ENCODE results near the gene GPR157.
A peak's percentile ranks its signal among the peaks of the same experiment; 100 is the strongest.

GPR157 gene

DNA sequence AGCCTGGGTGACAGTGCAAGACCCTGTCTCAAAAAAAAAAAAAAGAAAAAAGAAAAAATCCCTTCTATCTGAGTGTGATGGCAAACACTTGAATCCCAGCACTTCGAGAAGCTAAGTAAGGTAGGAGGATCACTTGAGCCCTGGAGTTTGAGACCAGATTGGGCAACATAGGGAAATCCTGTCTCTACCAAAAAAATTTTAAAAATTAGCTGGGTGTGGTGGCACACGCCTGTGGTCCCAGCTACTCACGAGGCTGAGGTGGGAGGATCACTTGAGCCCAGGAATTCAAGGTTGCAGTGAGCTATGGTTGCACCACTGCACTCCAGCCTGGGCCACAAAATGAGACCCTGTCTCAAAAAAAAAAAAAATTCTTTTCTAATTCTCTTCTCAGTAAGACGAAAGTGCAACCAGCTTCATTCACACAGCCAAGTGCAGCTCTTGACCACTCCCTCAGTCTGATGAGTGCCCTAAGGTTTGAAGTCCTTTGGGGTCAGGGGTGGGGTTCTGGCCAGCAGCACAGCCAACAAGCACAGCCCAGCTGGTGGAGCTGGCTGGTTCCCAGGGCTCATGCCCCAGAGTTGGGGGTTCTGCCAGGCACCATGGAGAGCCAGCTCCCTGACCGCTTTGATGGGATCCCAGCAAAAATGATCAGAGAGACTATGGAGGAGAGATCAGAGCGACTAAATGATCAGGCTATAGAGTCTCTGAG is 67.5 kb downstream of the GPR157 start:
- Histone ChIP-seq H3K4me3 (ENCODE audit: low read depth, low read length) (no peak overlapping the region), H3K27ac (ENCODE audit: low read depth, low read length) (peak overlapping the region; percentile 19; the same call in 1 of the 2 replicates), H3K79me2 (ENCODE audit: control insufficient read depth, insufficient read depth, low read length, unreplicated experiment) (no peaks in the 10 kb centered on the region), H3K36me3 (ENCODE audit: insufficient read depth, low read length) (no peaks in the 10 kb centered on the region), H3K4me1 (ENCODE audit: control insufficient read depth, insufficient read depth, low read length, unreplicated experiment) (peaks cover 29% of the 10 kb centered on the region), H2AFZ (ENCODE audit: low read length, unreplicated experiment) (peak overlapping the region; percentile 39), H3K27me3 (ENCODE audit: insufficient read depth, low read length) (no peaks in the 10 kb centered on the region)

DNA sequence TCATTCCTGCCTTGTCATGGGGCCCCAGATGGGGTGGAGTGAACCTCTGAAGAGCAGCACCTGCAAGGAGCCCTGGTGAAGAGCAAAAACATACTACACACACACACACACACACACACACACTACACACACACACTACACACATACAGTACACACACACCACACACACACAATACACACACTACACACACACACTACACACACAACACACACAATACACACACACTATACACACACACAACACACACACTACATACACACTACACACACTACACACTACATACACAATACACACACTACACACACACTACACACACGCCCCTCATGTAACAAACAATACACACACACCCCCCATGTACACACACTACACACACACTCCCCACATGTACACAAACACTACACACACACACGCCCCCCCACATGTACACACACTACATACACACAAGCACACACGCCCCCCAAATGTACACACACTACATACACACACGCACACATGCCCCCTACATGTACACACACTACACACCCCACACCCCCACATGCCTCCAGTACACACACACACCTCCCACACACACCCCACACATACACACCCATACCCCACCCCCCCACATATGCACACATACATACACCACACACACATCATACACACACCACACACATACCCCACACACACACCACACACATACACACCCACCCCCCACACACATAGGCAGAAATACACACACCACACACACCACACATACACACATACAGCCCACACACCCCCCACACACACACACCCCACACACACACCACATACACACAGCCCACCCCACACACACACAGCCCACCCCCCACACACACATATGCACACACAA is 68.8 kb downstream of the GPR157 start:
- peaks cover 21% of the 10 kb centered on the region for H3K4me1 ChIP-seq (ENCODE audit: control insufficient read depth, insufficient read depth, low read length, unreplicated experiment)
- no peak overlapping the region for H2AFZ ChIP-seq (ENCODE audit: low read length, unreplicated experiment)
- no peaks in the 10 kb centered on the region for H3K36me3 ChIP-seq (ENCODE audit: insufficient read depth, low read length)
- H3K4me3 ChIP-seq (ENCODE audit: low read depth, low read length): no peak overlapping the region
- no peaks in the 10 kb centered on the region for H3K79me2 ChIP-seq (ENCODE audit: control insufficient read depth, insufficient read depth, low read length, unreplicated experiment)
- H3K27me3 ChIP-seq (ENCODE audit: insufficient read depth, low read length): no peaks in the 10 kb centered on the region
- no peak overlapping the region for H3K27ac ChIP-seq (ENCODE audit: low read depth, low read length)

DNA sequence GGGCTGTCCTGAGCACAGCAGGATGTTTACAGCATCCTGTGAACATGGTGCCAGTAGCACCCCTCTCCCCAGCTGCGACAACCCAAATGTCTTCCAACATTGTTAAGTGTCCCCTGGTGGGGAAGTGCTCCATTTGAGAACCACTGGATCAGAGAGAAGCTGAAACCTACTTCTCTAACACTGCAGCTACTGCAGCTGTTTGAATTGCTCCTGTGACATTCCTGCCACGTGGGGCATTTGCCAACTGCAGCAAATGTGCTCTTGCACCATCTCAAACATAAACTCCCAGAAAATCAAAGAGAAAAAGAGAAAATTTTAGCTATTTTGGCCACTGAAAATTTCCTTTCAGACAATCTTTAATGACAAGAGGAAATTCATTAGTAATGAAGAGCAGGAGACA is 70.4 kb downstream of the GPR157 start:
- H3K79me2 ChIP-seq (ENCODE audit: control insufficient read depth, insufficient read depth, low read length, unreplicated experiment): no peaks in the 10 kb centered on the region
- H3K27me3 ChIP-seq (ENCODE audit: insufficient read depth, low read length): no peaks in the 10 kb centered on the region
- H3K36me3 ChIP-seq (ENCODE audit: insufficient read depth, low read length): no peaks in the 10 kb centered on the region
- peaks cover 10% of the 10 kb centered on the region for H3K4me1 ChIP-seq (ENCODE audit: control insufficient read depth, insufficient read depth, low read length, unreplicated experiment)
- no peak overlapping the region for H3K27ac ChIP-seq (ENCODE audit: low read depth, low read length)
- no peak overlapping the region for H3K4me3 ChIP-seq (ENCODE audit: low read depth, low read length)
- no peak overlapping the region for H2AFZ ChIP-seq (ENCODE audit: low read length, unreplicated experiment)

DNA sequence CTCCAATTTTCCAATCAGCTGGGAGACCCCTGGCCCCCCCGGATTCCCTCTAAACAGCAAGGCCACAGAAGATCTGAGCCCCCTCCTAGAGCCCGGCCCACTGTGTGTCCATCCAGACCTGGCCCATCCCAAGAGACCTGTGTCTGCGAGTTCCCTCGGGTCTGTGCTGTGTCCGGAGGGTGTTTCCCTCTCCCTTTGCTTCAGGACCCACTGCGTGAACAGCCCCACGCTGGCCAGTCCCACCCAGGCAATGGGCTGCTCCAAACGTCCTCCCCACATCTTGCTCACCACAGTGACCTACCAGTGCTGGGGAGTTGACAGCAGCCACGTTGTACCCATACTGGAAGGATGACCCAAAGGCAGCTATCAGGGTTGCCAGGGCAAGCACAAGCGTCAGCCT is 71.1 kb downstream of the GPR157 start:
- Histone ChIP-seq H3K4me3 (ENCODE audit: low read depth, low read length) (no peak overlapping the region), H3K27me3 (ENCODE audit: insufficient read depth, low read length) (no peaks in the 10 kb centered on the region), H3K36me3 (ENCODE audit: insufficient read depth, low read length) (no peaks in the 10 kb centered on the region), H3K79me2 (ENCODE audit: control insufficient read depth, insufficient read depth, low read length, unreplicated experiment) (no peaks in the 10 kb centered on the region), H2AFZ (ENCODE audit: low read length, unreplicated experiment) (no peak overlapping the region), H3K4me1 (ENCODE audit: control insufficient read depth, insufficient read depth, low read length, unreplicated experiment) (peaks cover 10% of the 10 kb centered on the region), H3K27ac (ENCODE audit: low read depth, low read length) (no peak overlapping the region)

DNA sequence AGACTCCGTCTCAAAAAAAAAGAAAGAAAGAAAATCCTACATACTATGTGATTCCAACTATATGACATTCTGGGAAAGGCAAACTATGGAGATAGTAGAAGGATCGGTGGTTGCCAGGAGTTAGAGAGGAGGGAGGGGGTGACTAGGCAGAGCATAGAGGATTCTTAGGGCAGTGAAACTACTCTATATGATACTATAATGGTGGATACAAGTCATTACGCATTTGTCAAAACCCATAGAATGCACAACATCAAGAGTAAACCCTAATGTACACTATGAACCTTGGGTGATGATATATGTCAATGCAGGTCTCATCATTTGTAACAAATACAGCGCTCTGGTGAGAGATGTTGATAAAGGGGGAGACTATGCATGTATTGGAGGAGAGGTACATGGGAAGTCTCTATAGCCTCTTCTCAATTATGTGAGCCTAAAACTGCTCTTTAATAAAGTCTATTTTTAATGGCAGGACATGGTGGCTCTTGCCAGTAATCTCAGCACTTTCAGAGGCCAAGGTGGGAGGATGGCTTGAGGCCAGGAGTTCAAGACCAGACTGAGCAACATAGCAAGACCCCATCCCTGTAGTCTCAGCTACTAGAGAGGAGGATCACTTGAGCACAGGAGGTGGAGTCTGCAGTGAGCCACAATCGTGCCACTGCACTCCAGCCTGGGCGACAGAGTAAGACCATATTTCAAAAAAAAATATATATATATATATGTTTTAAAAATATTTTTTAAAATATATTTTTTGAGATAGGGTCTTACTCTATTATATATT is 76.4 kb downstream of the GPR157 start:
- no peak overlapping the region for H2AFZ ChIP-seq (ENCODE audit: low read length, unreplicated experiment)
- H3K4me3 ChIP-seq (ENCODE audit: low read depth, low read length): no peak overlapping the region
- H3K4me1 ChIP-seq (ENCODE audit: control insufficient read depth, insufficient read depth, low read length, unreplicated experiment): no peaks in the 10 kb centered on the region
- no peak overlapping the region for H3K27ac ChIP-seq (ENCODE audit: low read depth, low read length)
- H3K27me3 ChIP-seq (ENCODE audit: insufficient read depth, low read length): no peaks in the 10 kb centered on the region
- H3K36me3 ChIP-seq (ENCODE audit: insufficient read depth, low read length): no peaks in the 10 kb centered on the region
- H3K79me2 ChIP-seq (ENCODE audit: control insufficient read depth, insufficient read depth, low read length, unreplicated experiment): no peaks in the 10 kb centered on the region

DNA sequence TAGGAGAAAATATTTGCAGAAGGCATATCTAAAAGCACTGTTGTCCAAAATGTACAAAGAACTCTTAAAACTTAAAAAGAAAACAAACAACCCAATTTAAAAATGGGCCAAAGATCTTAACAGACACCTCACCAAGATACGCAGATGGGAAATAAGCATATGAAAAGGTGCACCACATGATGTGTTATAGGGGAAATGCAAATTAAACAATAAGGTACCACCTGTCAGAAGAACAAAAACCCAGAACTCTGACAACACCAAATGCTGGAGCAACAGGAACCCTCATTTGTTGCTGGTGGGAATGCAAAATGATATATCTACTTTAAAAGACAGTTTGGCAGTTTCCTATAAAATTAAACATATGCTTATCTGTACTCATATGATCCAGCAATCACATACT is 77.5 kb downstream of the GPR157 start:
- H3K27me3 ChIP-seq (ENCODE audit: insufficient read depth, low read length): no peaks in the 10 kb centered on the region
- no peaks in the 10 kb centered on the region for H3K4me1 ChIP-seq (ENCODE audit: control insufficient read depth, insufficient read depth, low read length, unreplicated experiment)
- no peak overlapping the region for H2AFZ ChIP-seq (ENCODE audit: low read length, unreplicated experiment)
- no peaks in the 10 kb centered on the region for H3K79me2 ChIP-seq (ENCODE audit: control insufficient read depth, insufficient read depth, low read length, unreplicated experiment)
- no peaks in the 10 kb centered on the region for H3K36me3 ChIP-seq (ENCODE audit: insufficient read depth, low read length)
- H3K4me3 ChIP-seq (ENCODE audit: low read depth, low read length): no peak overlapping the region
- no peak overlapping the region for H3K27ac ChIP-seq (ENCODE audit: low read depth, low read length)

DNA sequence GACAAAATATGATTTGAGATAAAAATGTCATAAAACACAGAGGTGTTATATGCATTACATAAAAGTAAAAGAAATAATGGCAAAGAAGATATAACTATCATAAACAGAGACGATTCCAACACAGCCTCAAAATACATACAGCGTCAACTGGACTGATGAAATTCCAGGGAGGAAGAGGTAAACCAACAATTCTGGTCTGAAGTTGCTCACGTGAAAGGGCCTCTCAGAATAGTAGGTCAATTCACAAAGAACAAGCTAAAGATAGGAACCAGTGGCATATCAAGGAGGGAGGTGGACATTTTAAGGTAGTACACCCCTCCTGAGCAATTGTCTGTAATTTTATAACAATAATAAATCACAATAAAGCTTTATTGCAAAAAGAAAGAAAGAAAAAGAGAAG is 78.1 kb downstream of the GPR157 start:
- Histone ChIP-seq H2AFZ (ENCODE audit: low read length, unreplicated experiment) (no peak overlapping the region), H3K4me3 (ENCODE audit: low read depth, low read length) (no peak overlapping the region), H3K27ac (ENCODE audit: low read depth, low read length) (no peak overlapping the region), H3K4me1 (ENCODE audit: control insufficient read depth, insufficient read depth, low read length, unreplicated experiment) (no peaks in the 10 kb centered on the region), H3K79me2 (ENCODE audit: control insufficient read depth, insufficient read depth, low read length, unreplicated experiment) (no peaks in the 10 kb centered on the region), H3K27me3 (ENCODE audit: insufficient read depth, low read length) (no peaks in the 10 kb centered on the region), H3K36me3 (ENCODE audit: insufficient read depth, low read length) (no peaks in the 10 kb centered on the region)

All from ACC112 (cell line).